Neural progenitor cell (in vitro differentiated cells): Measurements from ENCODE around the gene IGFN1. TPM values are rescaled to one million over a fixed set of nuclear protein-coding genes. Genes with fewer than 3 reads are reported as not detected.

Experiments used
- DNase-seq: peaks from one replicate; pipeline ENCODE4 v3.0.0-alpha.2; 2016; ENCODE audit warnings: low spot score
- H2AFZ ChIP-seq: fragments of 200-600 bp; sonication (generic); replicated peaks from 2 replicates; pipeline ENCODE4 v1.6.1; 2016; ENCODE audit warnings: antibody characterized with exemption
- H3F3A ChIP-seq: fragments of 200-600 bp; sonication (generic); 2 replicates; pipeline ENCODE4 v1.6.1; 2016; ENCODE audit warnings: antibody characterized with exemption, low read depth
- H3K27ac ChIP-seq: fragments of 200-600 bp; sonication (generic); 2 replicates; pipeline ENCODE4 v1.5.1; 2016; ENCODE audit warnings: mild to moderate bottlenecking
- H3K27me3 ChIP-seq: fragments of 200-600 bp; sonication (generic); 2 replicates; pipeline ENCODE4 v1.6.1; 2016; ENCODE audit warnings: mild to moderate bottlenecking, moderate library complexity
- H3K36me3 ChIP-seq: fragments of 200-600 bp; sonication (generic); 2 replicates; pipeline ENCODE4 v1.5.1; 2016
- H3K4me1 ChIP-seq: fragments of 200-600 bp; sonication (generic); 2 replicates; pipeline ENCODE4 v1.6.1; 2016; ENCODE audit warnings: mixed run types
- H3K4me2 ChIP-seq: fragments of 200-600 bp; sonication (generic); 2 replicates; pipeline ENCODE4 v1.6.1; 2016
- H3K4me3 ChIP-seq: fragments of 200-600 bp; sonication (generic); 2 replicates; pipeline ENCODE4 v1.5.1; 2016
- H3K79me2 ChIP-seq: fragments of 200-600 bp; sonication (generic); 2 replicates; pipeline ENCODE4 v1.6.1; 2016; ENCODE audit warnings: low read depth
- H3K9ac ChIP-seq: fragments of 200-600 bp; sonication (generic); 2 replicates; pipeline ENCODE4 v1.6.1; 2016
- H3K9me3 ChIP-seq: fragments of 200-600 bp; sonication (generic); 2 replicates; pipeline ENCODE4 v1.5.1; 2016; ENCODE audit warnings: low read depth
- H4K20me1 ChIP-seq: fragments of 200-600 bp; sonication (generic); 2 replicates; pipeline ENCODE4 v1.6.1; 2016; ENCODE audit warnings: low read depth
- H3K27ac Mint-ChIP-seq: 3 replicates; pipeline ENCODE4 v1.8.0; 2021; ENCODE audit warnings: mixed read lengths
- H3K27me3 Mint-ChIP-seq: 2 replicates; pipeline ENCODE4 v1.8.0; 2022; ENCODE audit warnings: low read depth, mild to moderate bottlenecking, inconsistent platforms, moderate library complexity, mixed read lengths; ENCODE audit not compliant: insufficient read depth
- H3K36me3 Mint-ChIP-seq: 3 replicates; pipeline ENCODE4 v1.8.0; 2021; ENCODE audit warnings: mixed read lengths
- H3K4me1 Mint-ChIP-seq: 3 replicates; pipeline ENCODE4 v1.8.0; 2021; ENCODE audit warnings: mixed read lengths
- H3K4me3 Mint-ChIP-seq: 3 replicates; pipeline ENCODE4 v1.8.0; 2021; ENCODE audit warnings: mild to moderate bottlenecking, moderate library complexity, mixed read lengths
- H3K9me3 Mint-ChIP-seq: 3 replicates; pipeline ENCODE4 v1.8.0; 2020; ENCODE audit warnings: mixed read lengths
- CTCF ChIP-seq: fragments of 200-600 bp; sonication (generic); IDR thresholded peaks from 2 replicates; pipeline ENCODE4 v1.5.1; 2017; ENCODE audit warnings: antibody characterized with exemption, mild to moderate bottlenecking
- EZH2 ChIP-seq: fragments of 200-600 bp; sonication (generic); IDR thresholded peaks from 2 replicates; pipeline ENCODE4 v1.6.1; 2017; ENCODE audit warnings: antibody characterized with exemption, mild to moderate bottlenecking, moderate library complexity
- EZH2phosphoT487 ChIP-seq: fragments of 200-600 bp; sonication (generic); IDR thresholded peaks from 2 replicates; pipeline ENCODE4 v1.6.1; 2017; ENCODE audit warnings: antibody characterized with exemption
- total RNA-seq: library from RNA; depleted of rRNA; stranded (reverse); fragments of >200 nt; gene quantifications from 2 replicates; pipeline ENCODE4 v1.2.3, GENCODE V29; 2015; ENCODE audit warnings: low replicate concordance

The IGFN1 gene
- total RNA-seq, 1 donor from 2014 or later = not detected

- Mint-ChIP-seq H3K4me1 (peaks cover 18% of the 10 kb centered on the region), H3K9me3 (no peaks in the 10 kb centered on the region), H3K27me3 (peaks cover 6% of the 10 kb centered on the region), H3K27ac (no peak overlapping the region), H3K36me3 (no peaks in the 10 kb centered on the region), H3K4me3 (no peak overlapping the region)
- no peak for DNase-seq
- Histone ChIP-seq H3K4me3 (no peak overlapping the region), H3K9ac (no peak overlapping the region), H4K20me1 (no peaks in the 10 kb centered on the region), H3K9me3 (no peaks in the 10 kb centered on the region), H3K79me2 (no peaks in the 10 kb centered on the region), H3K27me3 (no peaks in the 10 kb centered on the region), H3K4me2 (no peak overlapping the region), H2AFZ (no peak overlapping the region), H3K36me3 (no peaks in the 10 kb centered on the region), H3K27ac (no peak overlapping the region), H3F3A (no peaks in the 10 kb centered on the region), H3K4me1 (no peaks in the 10 kb centered on the region)
- no peak for TF ChIP-seq EZH2
- TF ChIP-seq EZH2phosphoT487 = no peak
- TF ChIP-seq CTCF = no peak
Observed at GRCh38 chr1:201272799-201273198, 82.2 kb downstream of the IGFN1 start.

- H3K36me3 Mint-ChIP-seq = no peaks in the 10 kb centered on the region
- H3K27me3 ChIP-seq = no peaks in the 10 kb centered on the region
- no peaks in the 10 kb centered on the region for H3K9me3 ChIP-seq
- H3K79me2 ChIP-seq = no peaks in the 10 kb centered on the region
- no peaks in the 10 kb centered on the region for H4K20me1 ChIP-seq
- H3K4me3 Mint-ChIP-seq = no peak overlapping the region
- H3K27ac ChIP-seq = no peak overlapping the region
- H3K27me3 Mint-ChIP-seq = peaks cover 8% of the 10 kb centered on the region
- H3K4me3 ChIP-seq = no peak overlapping the region
- H3K9me3 Mint-ChIP-seq = no peaks in the 10 kb centered on the region
- no peak overlapping the region for H2AFZ ChIP-seq
- H3K9ac ChIP-seq = no peak overlapping the region
- no peak overlapping the region for H3K4me2 ChIP-seq
- peaks cover 15% of the 10 kb centered on the region for H3K4me1 Mint-ChIP-seq
- no peak for DNase-seq
- H3F3A ChIP-seq = no peaks in the 10 kb centered on the region
- TF ChIP-seq EZH2 (no peak), CTCF (no peak), EZH2phosphoT487 (no peak)
- no peaks in the 10 kb centered on the region for H3K4me1 ChIP-seq
- no peaks in the 10 kb centered on the region for H3K36me3 ChIP-seq
- peak overlapping the region; percentile 91 for H3K27ac Mint-ChIP-seq
Observed at GRCh38 chr1:201274616-201275252, 84.1 kb downstream of the IGFN1 start.

- Histone ChIP-seq H3K4me3 (no peak overlapping the region), H3K9me3 (no peaks in the 10 kb centered on the region), H3K4me1 (no peaks in the 10 kb centered on the region), H3K36me3 (no peaks in the 10 kb centered on the region), H3K79me2 (no peaks in the 10 kb centered on the region), H3K4me2 (no peak overlapping the region), H3K27me3 (no peaks in the 10 kb centered on the region), H3F3A (no peaks in the 10 kb centered on the region), H3K9ac (no peak overlapping the region), H2AFZ (no peak overlapping the region), H3K27ac (no peak overlapping the region), H4K20me1 (no peaks in the 10 kb centered on the region)
- Mint-ChIP-seq H3K27ac (no peak overlapping the region), H3K27me3 (peaks cover 8% of the 10 kb centered on the region), H3K4me3 (no peak overlapping the region), H3K4me1 (peaks cover 15% of the 10 kb centered on the region), H3K9me3 (no peaks in the 10 kb centered on the region), H3K36me3 (no peaks in the 10 kb centered on the region)
- no peak for DNase-seq
- TF ChIP-seq CTCF (no peak), EZH2 (no peak), EZH2phosphoT487 (no peak)
Observed at GRCh38 chr1:201275253-201275666, 84.6 kb downstream of the IGFN1 start.
